ENCODE data around the gene LDHA. TPM values are rescaled to one million over a fixed set of nuclear protein-coding genes. Genes with fewer than 3 reads are reported as not detected.

The LDHA gene
- total and polyA plus RNA-seq, 9 of the 15 experiments (the other 6 are each of a cell fraction or from before 2014, with no cell fraction given) = 535 to 3,001 (median 926) TPM

- peak in 1 of 2 experiments; percentile 49 for TF ChIP-seq E2F6 (IDR thresholded peaks at IDR 0.05; ENCODE audit: borderline replicate concordance in 1 of 2, extremely low read depth in 1 of 2, insufficient read depth in 1 of 2, insufficient read length in 1 of 2, low read depth in 1 of 2, low read length in 1 of 2, poor library complexity in 1 of 2, severe bottlenecking in 1 of 2)
- no peak for TF ChIP-seq ZSCAN32 (CRISPR knock-in tag; IDR thresholded peaks at IDR 0.05)
- TF ChIP-seq HINFP (tag; conservative IDR thresholded peaks at IDR 0.05; ENCODE audit: low read depth) = no peak
- TF ChIP-seq NRF1 (conservative IDR thresholded peaks at IDR 0.05 in 1 of 2, IDR thresholded peaks at IDR 0.05 in 1 of 2) = peak; percentile 100
- no peak for TF ChIP-seq MGA (IDR thresholded peaks at IDR 0.05)
- no peak for TF ChIP-seq ERF (CRISPR knock-in tag; IDR thresholded peaks at IDR 0.05)
- TF ChIP-seq TEAD1 (CRISPR knock-in tag; IDR thresholded peaks at IDR 0.05) = peak in 1 of 2 experiments; percentile 82; a peak in 2 of 4 replicates
- TF ChIP-seq PURB (CRISPR knock-in tag; IDR thresholded peaks at IDR 0.05; ENCODE audit: low read depth) = no peak
- TF ChIP-seq NR3C1 (CRISPR knock-in tag; IDR thresholded peaks at IDR 0.05) = no peak
- TF ChIP-seq ZNF143 (CRISPR knock-in tag; IDR thresholded peaks at IDR 0.05) = no peak
- no peak for TF ChIP-seq ARNT (IDR thresholded peaks at IDR 0.05)
- TF ChIP-seq BCOR (IDR thresholded peaks at IDR 0.05) = no peak
Measured at GRCh38 chr11:18395735-18396504, 1.6 kb downstream of the LDHA start (continued).
